GM23338 (cell line): ENCODE data around the gene METTL24. TPM values are rescaled to one million over a fixed set of nuclear protein-coding genes. Genes with fewer than 3 reads are reported as not detected.

Experiments
- ATAC-seq: fragments of 200-7000 bp; cut with Tn5 transposase; 3 replicates; pipeline ENCODE4 v1.9.1; 2020
- DNase-seq: peaks from one replicate; pipeline ENCODE4 v3.0.0-alpha.2; 2015; ENCODE audit warnings: low spot score
- H2AFZ ChIP-seq: fragments of 200-600 bp; sonication (generic); 2 replicates; pipeline ENCODE4 v1.8.0; 2016; ENCODE audit warnings: antibody characterized with exemption, mild to moderate bottlenecking, moderate library complexity
- H3F3A ChIP-seq: fragments of 200-600 bp; sonication (generic); replicated peaks from 2 replicates; pipeline ENCODE4 v1.8.0; 2017; ENCODE audit warnings: antibody characterized with exemption, mixed run types, low read depth
- H3K27ac ChIP-seq: fragments of 200-600 bp; sonication (generic); 2 replicates; pipeline ENCODE4 v1.6.1; 2016; ENCODE audit warnings: low read depth
- H3K27me3 ChIP-seq: fragments of 200-600 bp; sonication (generic); 2 replicates; pipeline ENCODE4 v1.8.0; 2016; ENCODE audit warnings: mild to moderate bottlenecking, mixed run types, moderate library complexity; ENCODE audit not compliant: insufficient read depth
- H3K36me3 ChIP-seq: fragments of 200-600 bp; sonication (generic); 2 replicates; pipeline ENCODE4 v1.8.0; 2016; ENCODE audit warnings: mild to moderate bottlenecking; ENCODE audit not compliant: insufficient read depth
- H3K4me1 ChIP-seq: fragments of 200-600 bp; sonication (generic); 2 replicates; pipeline ENCODE4 v1.8.0; 2016; ENCODE audit warnings: mild to moderate bottlenecking, moderate library complexity; ENCODE audit not compliant: insufficient read depth
- H3K4me2 ChIP-seq: fragments of 200-600 bp; sonication (generic); 2 replicates; pipeline ENCODE4 v1.7.1; 2017; ENCODE audit warnings: mixed run types
- H3K4me3 ChIP-seq: fragments of 200-600 bp; sonication (generic); 2 replicates; pipeline ENCODE4 v1.6.1; 2016; ENCODE audit warnings: mixed run types
- H3K79me2 ChIP-seq: fragments of 200-600 bp; sonication (generic); replicated peaks from 2 replicates; pipeline ENCODE4 v1.8.0; 2017; ENCODE audit warnings: mild to moderate bottlenecking; ENCODE audit not compliant: insufficient read depth
- H3K9me2 ChIP-seq: fragments of 200-600 bp; sonication (generic); 2 replicates; pipeline ENCODE4 v1.8.0; 2017; ENCODE audit not compliant: insufficient read depth
- H4K20me1 ChIP-seq: fragments of 200-600 bp; sonication (generic); replicated peaks from 2 replicates; pipeline ENCODE4 v1.8.0; 2017; ENCODE audit warnings: mild to moderate bottlenecking; ENCODE audit not compliant: insufficient read depth
- H3K27ac Mint-ChIP-seq: 2 replicates; pipeline ENCODE4 v1.8.0; 2020; ENCODE audit warnings: inconsistent platforms, mild to moderate bottlenecking, moderate library complexity, mixed read lengths
- H3K27me3 Mint-ChIP-seq: 3 replicates; pipeline ENCODE4 v1.8.0; 2022; ENCODE audit warnings: low read depth, mild to moderate bottlenecking, moderate library complexity, mixed read lengths, inconsistent platforms; ENCODE audit not compliant: insufficient read depth, poor library complexity
- H3K36me3 Mint-ChIP-seq: 3 replicates; pipeline ENCODE4 v1.8.0; 2021; ENCODE audit warnings: low read depth, mild to moderate bottlenecking, inconsistent platforms, moderate library complexity, mixed read lengths
- H3K4me1 Mint-ChIP-seq: 3 replicates; pipeline ENCODE4 v1.8.0; 2020; ENCODE audit warnings: mild to moderate bottlenecking, inconsistent platforms, mixed read lengths
- H3K4me3 Mint-ChIP-seq: 3 replicates; pipeline ENCODE4 v1.8.0; 2021; ENCODE audit warnings: moderate library complexity, mild to moderate bottlenecking, inconsistent platforms, mixed read lengths
- H3K9me3 Mint-ChIP-seq: 3 replicates; pipeline ENCODE4 v1.8.0; 2020; ENCODE audit warnings: moderate library complexity, mild to moderate bottlenecking, inconsistent platforms, mixed read lengths
- CREB1 ChIP-seq: fragments of 250-450 bp; sonication (Bioruptor Pico); IDR thresholded peaks from 2 replicates; pipeline ENCODE4 v1.5.0; 2020; ENCODE audit warnings: low read depth, mild to moderate bottlenecking, moderate library complexity
- EZH2 ChIP-seq: fragments of 200-600 bp; sonication (generic); IDR thresholded peaks from one replicate; pipeline ENCODE4 v1.8.0; 2017; ENCODE audit warnings: antibody characterized with exemption, mild to moderate bottlenecking, low read depth; ENCODE audit not compliant: unreplicated experiment
- EZH2phosphoT487 ChIP-seq: fragments of 200-600 bp; sonication (generic); IDR thresholded peaks from one replicate; pipeline ENCODE4 v1.8.1; 2018; ENCODE audit warnings: antibody characterized with exemption; ENCODE audit not compliant: unreplicated experiment
- JUNB ChIP-seq: IDR thresholded peaks from one replicate; pipeline ENCODE4 v1.6.1; 2016; ENCODE audit warnings: antibody characterized with exemption; ENCODE audit not compliant: unreplicated experiment
- NANOG ChIP-seq: IDR thresholded peaks from 2 replicates; pipeline ENCODE4 v1.6.1; 2016; ENCODE audit warnings: antibody characterized with exemption, borderline replicate concordance
- POLR2AphosphoS5 ChIP-seq: IDR thresholded peaks from 2 replicates; pipeline ENCODE4 v1.6.1; 2016; ENCODE audit warnings: antibody characterized with exemption, low read depth
- REST ChIP-seq: IDR thresholded peaks from one replicate; pipeline ENCODE4 v1.6.1; 2018; ENCODE audit warnings: antibody characterized with exemption; ENCODE audit not compliant: unreplicated experiment
- STAT1 ChIP-seq: IDR thresholded peaks from one replicate; pipeline ENCODE4 v1.6.1; 2016; ENCODE audit warnings: antibody characterized with exemption; ENCODE audit not compliant: unreplicated experiment
- ZNF114 ChIP-seq: fragments of 250-450 bp; sonication (Bioruptor Pico); IDR thresholded peaks from 2 replicates; pipeline ENCODE4 v1.5.0; 2020; ENCODE audit warnings: mild to moderate bottlenecking, moderate library complexity
- ZNF331 ChIP-seq: fragments of 250-450 bp; sonication (Bioruptor Pico); IDR thresholded peaks from 2 replicates; pipeline ENCODE4 v1.5.0; 2020; ENCODE audit warnings: low read depth, mild to moderate bottlenecking, moderate library complexity
- ZNF462 ChIP-seq: fragments of 250-450 bp; sonication (Bioruptor Pico); IDR thresholded peaks from 2 replicates; pipeline ENCODE4 v1.5.0; 2020; ENCODE audit warnings: mild to moderate bottlenecking, moderate library complexity
- polyA plus RNA-seq: library from polyadenylated mRNA; unstranded; fragments of >200 nt; fragmentation: Nextera tagmentation; extraction: Ambion mirVana; gene quantifications from 2 replicates; pipeline ENCODE4 v1.2.1, GENCODE V29; 2016
- total RNA-seq: library from RNA; depleted of rRNA; stranded (reverse); fragments of >200 nt; shearing (Covaris generic); gene quantifications from 2 replicates; pipeline ENCODE4 v1.2.3, GENCODE V29; 2014

The METTL24 gene
- total and polyA plus RNA-seq, 2 experiments from 2014 or later = 0.35 TPM; not detected in 1

GRCh38 chr6:110266996-110267395 lies 91.2 kb downstream of the METTL24 start:
- H4K20me1 ChIP-seq = no peaks in the 10 kb centered on the region
- peaks cover 18% of the 10 kb centered on the region for H3K4me1 Mint-ChIP-seq
- TF ChIP-seq CREB1 (CRISPR knock-in tag) = no peak
- no peaks in the 10 kb centered on the region for H3K27me3 ChIP-seq
- no peak overlapping the region for H2AFZ ChIP-seq
- H3K4me2 ChIP-seq = no peak overlapping the region
- ATAC-seq (no peak), DNase-seq (no peak)
- H3K4me3 ChIP-seq = no peak overlapping the region
- H3K36me3 Mint-ChIP-seq = no peaks in the 10 kb centered on the region
- H3K9me3 Mint-ChIP-seq = peaks cover 3% of the 10 kb centered on the region; the same call in 1 of the 3 replicates
- peaks cover 9% of the 10 kb centered on the region for H3K4me1 ChIP-seq
- H3K9me2 ChIP-seq = peaks cover 9% of the 10 kb centered on the region; the same call in 1 of the 2 replicates
- no peaks in the 10 kb centered on the region for H3F3A ChIP-seq
- no peak overlapping the region for H3K27ac ChIP-seq
- H3K4me3 Mint-ChIP-seq = no peak overlapping the region
- H3K27me3 Mint-ChIP-seq = peaks cover 2% of the 10 kb centered on the region
- H3K27ac Mint-ChIP-seq = no peak overlapping the region
- H3K36me3 ChIP-seq = no peaks in the 10 kb centered on the region
- H3K79me2 ChIP-seq = no peaks in the 10 kb centered on the region

- ATAC-seq (no peak), DNase-seq (no peak)
- H3K27me3 Mint-ChIP-seq = peaks cover 2% of the 10 kb centered on the region
- H3K4me3 Mint-ChIP-seq = no peak overlapping the region
- no peaks in the 10 kb centered on the region for H4K20me1 ChIP-seq
- peaks cover 9% of the 10 kb centered on the region; the same call in 1 of the 2 replicates for H3K9me2 ChIP-seq
- no peak overlapping the region for H3K4me2 ChIP-seq
- no peaks in the 10 kb centered on the region for H3K36me3 ChIP-seq
- H3K9me3 Mint-ChIP-seq = peaks cover 10% of the 10 kb centered on the region; the same call in 1 of the 3 replicates
- no peaks in the 10 kb centered on the region for H3K27me3 ChIP-seq
- peaks cover 6% of the 10 kb centered on the region; the same call in 1 of the 2 replicates for H3K4me1 ChIP-seq
- H3K79me2 ChIP-seq = no peaks in the 10 kb centered on the region
- H3K4me3 ChIP-seq = no peak overlapping the region
- no peaks in the 10 kb centered on the region for H3F3A ChIP-seq
- no peak overlapping the region for H2AFZ ChIP-seq
- H3K27ac Mint-ChIP-seq = no peak overlapping the region
- no peaks in the 10 kb centered on the region; the same call in 2 of the 3 replicates for H3K36me3 Mint-ChIP-seq
- H3K27ac ChIP-seq = no peak overlapping the region
- peaks cover 15% of the 10 kb centered on the region for H3K4me1 Mint-ChIP-seq
- TF ChIP-seq REST = no peak
- TF ChIP-seq ZNF114 = no peak
- no peak for TF ChIP-seq EZH2
- no peak for TF ChIP-seq NANOG
- TF ChIP-seq POLR2AphosphoS5 = no peak
- TF ChIP-seq CREB1 (CRISPR knock-in tag) = no peak
- TF ChIP-seq JUNB = no peak
- TF ChIP-seq ZNF331 = no peak
- TF ChIP-seq ZNF462 (CRISPR knock-in tag) = no peak
- no peak for TF ChIP-seq STAT1
- TF ChIP-seq EZH2phosphoT487 = no peak
Observed at GRCh38 chr6:110265273-110265672, 92.9 kb downstream of the METTL24 start.
